ENCODE results near the gene C1orf141.

C1orf141 gene

DNA sequence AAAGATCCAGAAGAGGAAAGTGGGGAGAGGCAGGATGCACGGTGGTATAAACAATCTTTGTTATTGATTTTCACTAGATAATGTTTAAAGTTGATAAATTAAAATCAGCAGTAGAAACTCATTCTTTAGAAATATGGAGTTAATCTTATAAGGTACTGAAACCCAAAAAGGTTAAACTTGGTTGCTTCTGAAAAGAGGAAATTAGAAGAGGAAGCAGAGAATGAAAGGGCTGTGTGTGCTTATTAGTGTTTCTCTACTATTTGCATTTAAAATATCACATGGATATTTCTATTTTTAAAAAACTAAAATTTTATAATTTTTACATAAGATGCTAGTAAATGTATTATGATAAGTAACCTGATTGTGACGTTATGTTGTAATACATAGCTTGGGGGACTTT lies 24.4 kb downstream of the C1orf141 start:
- TF ChIP-seq, protein P1, sequence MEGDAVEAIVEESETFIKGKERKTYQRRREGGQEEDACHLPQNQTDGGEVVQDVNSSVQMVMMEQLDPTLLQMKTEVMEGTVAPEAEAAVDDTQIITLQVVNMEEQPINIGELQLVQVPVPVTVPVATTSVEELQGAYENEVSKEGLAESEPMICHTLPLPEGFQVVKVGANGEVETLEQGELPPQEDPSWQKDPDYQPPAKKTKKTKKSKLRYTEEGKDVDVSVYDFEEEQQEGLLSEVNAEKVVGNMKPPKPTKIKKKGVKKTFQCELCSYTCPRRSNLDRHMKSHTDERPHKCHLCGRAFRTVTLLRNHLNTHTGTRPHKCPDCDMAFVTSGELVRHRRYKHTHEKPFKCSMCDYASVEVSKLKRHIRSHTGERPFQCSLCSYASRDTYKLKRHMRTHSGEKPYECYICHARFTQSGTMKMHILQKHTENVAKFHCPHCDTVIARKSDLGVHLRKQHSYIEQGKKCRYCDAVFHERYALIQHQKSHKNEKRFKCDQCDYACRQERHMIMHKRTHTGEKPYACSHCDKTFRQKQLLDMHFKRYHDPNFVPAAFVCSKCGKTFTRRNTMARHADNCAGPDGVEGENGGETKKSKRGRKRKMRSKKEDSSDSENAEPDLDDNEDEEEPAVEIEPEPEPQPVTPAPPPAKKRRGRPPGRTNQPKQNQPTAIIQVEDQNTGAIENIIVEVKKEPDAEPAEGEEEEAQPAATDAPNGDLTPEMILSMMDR (conservative IDR thresholded peaks at IDR 0.05), result no peak
- no peak overlapping the region for H3K27ac ChIP-seq

DNA sequence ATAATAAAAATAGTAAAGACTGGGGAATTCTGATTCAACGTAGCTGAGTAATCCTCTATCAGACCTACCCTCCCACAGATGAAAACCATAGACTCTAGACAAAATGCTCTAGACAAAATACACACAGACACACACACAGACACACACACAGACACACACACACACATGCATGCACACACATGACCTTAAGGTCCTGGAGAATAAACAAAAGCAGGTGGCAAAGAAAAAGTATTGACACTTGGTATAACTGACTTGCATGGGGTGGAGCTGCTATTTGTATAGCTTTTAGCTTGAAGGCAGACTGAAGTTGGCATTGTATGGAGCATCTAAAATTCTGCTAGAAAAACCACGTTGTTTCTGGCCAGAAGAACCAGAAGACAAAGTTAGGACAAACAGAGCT lies 29.3 kb downstream of the C1orf141 start:
- TF ChIP-seq, protein P1 (conservative IDR thresholded peaks at IDR 0.05), result no peak
- no peak overlapping the region for H3K27ac ChIP-seq

DNA sequence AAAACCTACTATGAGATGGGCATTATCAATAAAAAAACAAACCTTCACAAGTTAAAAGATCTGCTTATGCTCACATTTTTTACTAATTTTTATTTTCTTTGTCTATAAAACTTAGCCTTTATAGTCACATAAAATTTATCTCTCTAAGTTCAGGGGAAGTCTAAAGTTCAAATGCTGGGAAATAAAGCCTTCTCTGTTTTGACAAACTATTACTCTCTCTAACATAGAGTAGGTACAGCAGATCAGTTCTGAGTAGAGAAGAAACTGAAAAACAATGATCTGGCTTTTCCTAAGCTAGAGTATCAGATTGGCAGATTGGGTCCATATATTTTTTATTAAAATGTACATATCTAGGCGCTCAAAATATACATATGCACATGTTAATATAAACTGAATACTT lies 31.2 kb downstream of the C1orf141 start:
- TF ChIP-seq, protein P1 (conservative IDR thresholded peaks at IDR 0.05), result no peak

DNA sequence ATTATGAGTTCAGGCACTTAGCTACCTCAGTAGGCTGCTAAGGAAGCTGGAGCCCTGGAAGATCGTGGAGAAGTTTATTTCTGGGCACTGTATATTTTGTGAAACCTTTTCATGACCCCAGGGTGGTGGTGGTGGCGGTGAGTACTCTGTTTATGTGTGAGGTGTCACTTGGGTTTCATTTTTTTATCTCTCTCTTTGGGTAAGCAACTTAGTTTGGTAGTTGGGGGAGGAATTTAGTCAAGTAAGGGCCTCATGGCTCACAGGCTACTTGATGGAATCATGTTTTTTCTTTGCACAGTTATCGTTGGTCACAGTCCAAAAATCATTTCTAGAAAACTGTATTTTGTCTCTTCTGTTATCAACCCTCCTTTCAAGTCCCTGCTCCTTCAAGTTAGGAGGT lies 33.9 kb downstream of the C1orf141 start:
- no peak overlapping the region for H3K27ac ChIP-seq
- TF ChIP-seq, protein P1 (conservative IDR thresholded peaks at IDR 0.05), result no peak

More for the DNA sequence above, 31.2 kb downstream of the C1orf141 start:
- no peak overlapping the region for H3K27ac ChIP-seq

DNA sequence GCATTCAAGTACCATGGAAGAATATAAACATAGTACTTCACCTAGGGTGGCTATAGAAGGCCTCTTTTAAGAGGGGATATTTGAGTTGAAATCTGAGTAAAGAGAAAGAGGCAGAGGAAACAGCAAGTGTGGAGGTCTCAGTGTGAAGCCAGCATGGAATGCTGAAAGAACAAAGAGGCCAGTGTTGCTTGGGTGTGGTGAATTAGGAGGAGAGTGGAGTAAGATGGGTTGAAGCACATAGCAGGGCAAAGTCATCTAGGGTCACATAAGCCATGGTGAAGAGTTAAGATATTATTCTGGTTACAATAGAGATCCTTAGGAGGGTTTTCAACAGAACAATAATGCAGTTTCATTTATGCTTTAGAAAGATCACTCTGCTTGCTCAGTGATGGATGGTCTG lies 37.5 kb downstream of the C1orf141 start:
- TF ChIP-seq, protein P1 (conservative IDR thresholded peaks at IDR 0.05), result no peak
- no peak overlapping the region for H3K27ac ChIP-seq

DNA sequence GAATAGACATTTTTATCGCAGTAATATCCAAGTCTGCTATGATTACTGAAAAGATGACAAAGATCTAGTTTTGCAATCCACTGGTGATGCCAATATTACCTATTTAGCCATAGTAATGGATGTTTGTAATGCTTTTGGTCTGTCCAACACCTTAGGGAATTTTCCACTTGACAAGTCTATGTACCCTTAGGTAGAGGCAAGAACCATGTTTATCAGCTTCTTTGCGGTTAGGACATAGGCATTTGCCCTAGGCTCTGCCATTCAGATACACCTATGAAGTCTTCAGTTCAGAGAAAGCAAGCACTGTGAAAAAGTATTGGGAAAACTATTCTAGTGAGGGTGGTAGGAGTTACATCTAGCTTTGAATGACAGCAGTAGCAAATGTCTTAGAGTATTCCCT lies 40.6 kb downstream of the C1orf141 start:
- no peak overlapping the region for H3K27ac ChIP-seq
- TF ChIP-seq, protein P1 (conservative IDR thresholded peaks at IDR 0.05), result no peak

DNA sequence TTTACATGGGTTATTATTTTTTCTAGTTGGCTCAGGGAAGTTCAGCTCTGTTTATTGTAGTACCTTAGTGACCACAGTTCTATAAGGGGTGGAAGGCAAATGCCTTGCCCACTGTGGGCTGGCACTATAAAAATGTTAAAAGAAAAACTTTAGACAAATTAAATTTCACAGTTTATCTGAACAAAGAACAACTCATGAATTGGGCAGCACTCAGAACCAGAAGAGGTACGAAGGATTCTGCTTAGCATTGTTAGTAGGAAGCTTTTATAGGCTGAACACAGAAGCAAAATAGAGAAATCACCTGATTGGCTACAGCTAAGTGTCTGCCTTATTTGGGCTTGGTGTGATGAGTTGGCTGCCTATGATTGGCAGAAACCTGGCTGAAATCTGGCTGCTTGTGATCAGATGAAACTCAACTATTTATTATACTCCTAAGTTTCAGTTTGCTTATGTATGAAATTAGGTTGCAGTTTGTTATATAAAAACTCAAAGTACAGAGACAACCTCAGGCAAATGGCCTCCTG lies 45.0 kb downstream of the C1orf141 start:
- no peak overlapping the region for H3K27ac ChIP-seq
- TF ChIP-seq, protein P1 (conservative IDR thresholded peaks at IDR 0.05), result no peak

Measured in VCaP (cell line).